Lower lobe of right lung (tissue), 2 donors: Measurements from ENCODE around the gene KCNA3. TPM values are rescaled to one million over a fixed set of nuclear protein-coding genes. Genes with fewer than 3 reads are reported as not detected.

Experiments
- ATAC-seq, 2 donors: fragments of 200-7000 bp; cut with Tn5 transposase; one replicate each; pipeline ENCODE4 v1.9.1; 2020 to 2022; ENCODE audit warnings: mild to moderate bottlenecking in 2 of 2, moderate library complexity in 2 of 2
- DNase-seq: peaks from one replicate; pipeline ENCODE4 v3.0.0-alpha.2; 2020
- H3K27ac ChIP-seq: fragments of 200-600 bp; one replicate; pipeline ENCODE4 v1.8.0; 2022
- H3K27me3 ChIP-seq: fragments of 200-600 bp; one replicate; pipeline ENCODE4 v1.8.0; 2022; ENCODE audit warnings: low read depth
- H3K36me3 ChIP-seq: fragments of 200-600 bp; one replicate; pipeline ENCODE4 v1.8.0; 2022; ENCODE audit warnings: mild to moderate bottlenecking
- H3K4me1 ChIP-seq: fragments of 200-600 bp; one replicate; pipeline ENCODE4 v1.8.0; 2022
- H3K4me3 ChIP-seq: fragments of 200-600 bp; one replicate; pipeline ENCODE4 v1.8.0; 2022; ENCODE audit warnings: mild to moderate bottlenecking
- H3K9me3 ChIP-seq: fragments of 200-600 bp; one replicate; pipeline ENCODE4 v1.8.0; 2022
- intact Hi-C: fragments of 100-400 bp; cut with DNase I; formaldehyde crosslinking; loops from one replicate; pipeline ENCODE4 v1.11.0; 2022
- long read RNA-seq: library from polyadenylated mRNA; unstranded; transcript quantifications from one replicate; pipeline ENCODE4 v2.0.0, GENCODE V29; 2021
- total RNA-seq: library from RNA; stranded (reverse); fragmentation: NEBNext Ultra II Directional; extraction: Animal tissue kit (Norgen Biotek cat#: 25700); gene quantifications from one replicate; pipeline ENCODE4 v1.2.1, GENCODE V29; 2021
- TF ChIP-seq, protein P1 (sequence below): fragments of 200-600 bp; IDR thresholded peaks from one replicate; pipeline ENCODE4 v1.8.0; 2022; ENCODE audit warnings: antibody characterized with exemption, mild to moderate bottlenecking
- donor health status: DM: no; HTN: yes; CAD: no; lungs with severe emphysema.

KCNA3 gene
- 19.4 TPM for total RNA-seq
- long read RNA-seq, partial matches to known transcripts: 0 of 10 reads
- long read RNA-seq, other reads (novel, unspliced or antisense): 6 of 10 reads

DNA sequence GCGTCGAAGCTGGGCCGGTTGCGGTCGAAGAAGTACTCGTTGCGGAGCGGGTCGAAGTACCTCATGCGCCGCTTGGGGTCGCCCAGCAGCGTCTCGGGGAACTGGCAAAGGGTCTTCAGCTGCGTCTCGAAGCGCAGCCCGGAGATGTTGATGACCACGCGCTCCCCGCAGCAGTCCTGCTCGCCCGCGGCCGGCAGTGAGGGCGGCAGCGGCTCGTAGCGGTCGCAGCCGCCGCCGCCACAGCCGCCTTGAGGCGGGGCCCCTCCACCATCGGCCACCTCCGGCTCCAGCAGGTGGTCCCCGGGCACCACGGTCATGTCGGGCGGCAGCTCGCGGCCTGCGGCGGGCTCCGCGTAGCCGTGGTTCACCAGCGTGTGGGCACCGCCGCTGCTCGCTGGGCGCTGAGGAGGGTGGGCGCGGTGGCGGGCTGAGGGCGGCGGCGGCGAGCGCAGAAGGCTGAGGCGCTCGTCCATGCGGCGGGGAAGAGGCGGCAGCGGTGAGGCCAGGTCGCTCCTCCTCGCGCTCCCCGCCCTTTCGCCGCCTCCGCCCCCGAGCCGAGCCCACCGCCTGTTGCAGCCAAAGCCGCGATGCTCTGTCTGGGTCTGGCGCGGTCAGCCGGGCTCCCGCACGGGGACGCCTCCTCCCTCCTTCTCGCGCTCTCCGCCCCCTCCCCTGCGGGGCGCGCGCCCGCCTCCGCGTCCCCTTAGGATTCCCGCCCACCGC lies at the start of gene KCNA3:
TSS of gene KCNA3 (minus strand) at position 604 of the 723 bp plus-strand sequence. CDS start at position 473, 131 bp downstream.
- Histone ChIP-seq H3K4me1 (peaks cover 20% of the 10 kb centered on the region), H3K36me3 (no peaks in the 10 kb centered on the region), H3K27ac (peak within 1 kb of the TSS; percentile 70), H3K4me3 (peak within 1 kb of the TSS; percentile 65), H3K9me3 (no peaks in the 10 kb centered on the region), H3K27me3 (peaks cover 32% of the 10 kb centered on the region)
- TF ChIP-seq, protein P1, sequence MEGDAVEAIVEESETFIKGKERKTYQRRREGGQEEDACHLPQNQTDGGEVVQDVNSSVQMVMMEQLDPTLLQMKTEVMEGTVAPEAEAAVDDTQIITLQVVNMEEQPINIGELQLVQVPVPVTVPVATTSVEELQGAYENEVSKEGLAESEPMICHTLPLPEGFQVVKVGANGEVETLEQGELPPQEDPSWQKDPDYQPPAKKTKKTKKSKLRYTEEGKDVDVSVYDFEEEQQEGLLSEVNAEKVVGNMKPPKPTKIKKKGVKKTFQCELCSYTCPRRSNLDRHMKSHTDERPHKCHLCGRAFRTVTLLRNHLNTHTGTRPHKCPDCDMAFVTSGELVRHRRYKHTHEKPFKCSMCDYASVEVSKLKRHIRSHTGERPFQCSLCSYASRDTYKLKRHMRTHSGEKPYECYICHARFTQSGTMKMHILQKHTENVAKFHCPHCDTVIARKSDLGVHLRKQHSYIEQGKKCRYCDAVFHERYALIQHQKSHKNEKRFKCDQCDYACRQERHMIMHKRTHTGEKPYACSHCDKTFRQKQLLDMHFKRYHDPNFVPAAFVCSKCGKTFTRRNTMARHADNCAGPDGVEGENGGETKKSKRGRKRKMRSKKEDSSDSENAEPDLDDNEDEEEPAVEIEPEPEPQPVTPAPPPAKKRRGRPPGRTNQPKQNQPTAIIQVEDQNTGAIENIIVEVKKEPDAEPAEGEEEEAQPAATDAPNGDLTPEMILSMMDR: no peak
- intact Hi-C loops: no loop called here
- ATAC-seq: peak; percentile 73 to 89
- DNase-seq: peak; percentile 80

DNA sequence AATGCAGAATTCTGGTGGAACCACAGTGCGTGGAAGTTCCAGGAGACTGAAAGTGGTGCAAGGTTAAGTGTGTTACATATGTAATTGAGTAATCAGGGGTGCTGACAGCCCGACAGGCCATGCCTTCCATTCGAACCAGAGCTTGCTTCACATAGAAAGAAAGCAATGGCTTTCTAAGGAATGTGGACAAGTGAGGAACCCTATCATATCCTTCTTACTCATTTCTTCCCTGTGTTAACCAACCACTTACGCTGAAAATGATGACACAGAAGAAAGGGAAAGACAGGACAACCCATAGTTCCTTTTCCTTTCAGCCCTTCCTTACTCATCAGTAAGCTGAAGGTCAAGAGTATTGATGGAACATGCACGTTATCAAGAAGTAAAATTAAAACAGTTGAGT lies 48.1 kb upstream of the KCNA3 start:
- H3K4me1 ChIP-seq: peaks cover 6% of the 10 kb centered on the region
- ATAC-seq (peak; percentile 53 to 72), DNase-seq (no peak)
- no peak overlapping the region for H3K27ac ChIP-seq
- TF ChIP-seq, protein P1: no peak
- H3K36me3 ChIP-seq: no peaks in the 10 kb centered on the region
- H3K27me3 ChIP-seq: no peaks in the 10 kb centered on the region
- intact Hi-C loops: no loop called here
- H3K9me3 ChIP-seq: no peaks in the 10 kb centered on the region
- no peak overlapping the region for H3K4me3 ChIP-seq

- Histone ChIP-seq H3K36me3 (no peaks in the 10 kb centered on the region), H3K27ac (no peak overlapping the region), H3K4me1 (no peaks in the 10 kb centered on the region), H3K27me3 (no peaks in the 10 kb centered on the region), H3K9me3 (no peaks in the 10 kb centered on the region), H3K4me3 (no peak overlapping the region)
- ATAC-seq (peak; percentile 50 to 52), DNase-seq (no peak)
- intact Hi-C loops: no loop called here
- TF ChIP-seq, protein P1: no peak
These were observed 45.2 kb upstream of the KCNA3 start for GRCh38 chr1:110719908-110720307.

DNA sequence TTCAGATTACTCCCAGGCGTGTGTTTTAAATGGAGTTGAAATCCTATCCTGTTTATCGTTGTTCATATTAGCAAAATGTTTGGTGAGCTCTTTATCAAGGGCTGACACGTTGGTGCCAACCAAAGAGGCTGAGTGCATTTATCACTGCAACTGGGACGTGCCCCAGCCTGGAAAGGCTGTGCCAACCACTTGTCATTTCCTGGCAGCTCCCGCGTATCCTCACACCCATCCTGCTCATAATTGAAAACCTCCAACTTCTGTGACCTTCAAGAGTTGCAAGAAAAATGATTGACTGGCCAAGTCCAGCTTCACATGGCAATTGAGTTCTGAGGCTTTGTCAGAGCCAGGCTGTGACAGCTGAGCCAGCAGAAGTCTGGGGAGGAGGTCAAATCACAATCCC lies 43.7 kb upstream of the KCNA3 start:
- TF ChIP-seq, protein P1: no peak
- no peak overlapping the region for H3K4me3 ChIP-seq
- no peaks in the 10 kb centered on the region for H3K4me1 ChIP-seq
- intact Hi-C loops: no loop called here
- no peak overlapping the region for H3K27ac ChIP-seq
- ATAC-seq: no peak
- no peaks in the 10 kb centered on the region for H3K9me3 ChIP-seq
- no peaks in the 10 kb centered on the region for H3K36me3 ChIP-seq
- no peak for DNase-seq
- H3K27me3 ChIP-seq: no peaks in the 10 kb centered on the region

DNA sequence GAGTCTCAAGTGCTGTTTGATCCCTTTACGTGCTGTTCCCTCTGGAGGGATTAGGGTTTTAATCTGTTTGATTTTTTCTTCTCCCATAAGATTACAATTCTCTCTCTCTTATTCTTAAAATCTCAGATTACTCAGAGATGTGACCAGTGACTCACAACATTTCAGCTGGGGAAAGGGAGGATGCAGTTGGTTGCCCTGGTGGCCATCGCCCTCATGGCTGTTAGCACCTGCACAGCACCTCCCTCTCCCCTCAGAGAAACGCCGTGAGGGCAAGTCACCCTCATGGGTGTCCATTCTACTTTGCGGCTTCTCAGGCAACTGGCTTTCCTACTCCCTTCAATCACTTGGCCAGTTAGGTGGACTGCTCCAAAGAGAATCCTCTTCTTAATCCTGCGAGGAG lies 42.4 kb upstream of the KCNA3 start:
- Histone ChIP-seq H3K27ac (no peak overlapping the region), H3K36me3 (no peaks in the 10 kb centered on the region), H3K27me3 (no peaks in the 10 kb centered on the region), H3K4me1 (no peaks in the 10 kb centered on the region), H3K9me3 (no peaks in the 10 kb centered on the region), H3K4me3 (no peak overlapping the region)
- ATAC-seq (no peak), DNase-seq (no peak)
- TF ChIP-seq, protein P1: no peak
- intact Hi-C loops: no loop called here
